BLaER1 treated with 17β-estradiol and CSF1 and Interleukin-3, amounts not matched to agents 10 nM and 100 nM (cell line): ENCODE results near the gene PARP6.

Experiments used
- H3K27ac ChIP-seq, 11 experiments: shearing (Covaris generic); formaldehyde crosslinking; 2 replicates each; pipeline ENCODE4 v1.8.1; 2022
- H3K27me3 ChIP-seq, 11 experiments: shearing (Covaris generic); formaldehyde crosslinking; 2 replicates each; pipeline ENCODE4 v1.8.1; 2022
- H3K36me3 ChIP-seq, 11 experiments: shearing (Covaris generic); formaldehyde crosslinking; 2 replicates each; pipeline ENCODE4 v1.8.1; 2022
- H3K4me1 ChIP-seq, 10 experiments: shearing (Covaris generic); formaldehyde crosslinking; 2 replicates each; pipeline ENCODE4 v1.8.1; 2022
- H3K4me2 ChIP-seq, 11 experiments: shearing (Covaris generic); formaldehyde crosslinking; 2 replicates each; pipeline ENCODE4 v1.8.1; 2022
- H3K4me3 ChIP-seq, 10 experiments: shearing (Covaris generic); formaldehyde crosslinking; 2 replicates each; pipeline ENCODE4 v1.8.1; 2022
- H3K9ac ChIP-seq, 11 experiments: shearing (Covaris generic); formaldehyde crosslinking; 2 replicates each; pipeline ENCODE4 v1.8.1; 2022
- H3K9me3 ChIP-seq, 11 experiments: shearing (Covaris generic); formaldehyde crosslinking; replicated peaks in 1 of 11; 2 replicates each; pipeline ENCODE4 v1.8.1; 2022
- H4K20me1 ChIP-seq, 11 experiments: shearing (Covaris generic); formaldehyde crosslinking; 2 replicates each; pipeline ENCODE4 v1.8.1; 2022
- Cebpa-rat ChIP-seq, 11 experiments: shearing (Covaris generic); IDR thresholded peaks; 2 replicates each; pipeline ENCODE4 v1.8.1; 2022

Gene PARP6

GRCh38 chr15:72231066-72231832, 41.1 kb downstream of the PARP6 start, which contains the start of gene PKM:
Gene PKM, minus strand, starts transcription at chr15:72231190. Its CDS starts 12,093 bp downstream, at chr15:72219097.
- peaks cover 0 to 21% (median 2%) of the 10 kb centered on the region in 11 experiments; a peak in 14 of 22 replicates for H3K36me3 ChIP-seq

GRCh38 chr15:72230197-72231065, 41.9 kb downstream of the PARP6 start:
- Histone ChIP-seq H3K36me3 (peaks cover 4 to 29% (median 10%) of the 10 kb centered on the region in 11 experiments; a peak in 17 of 22 replicates), H3K4me2 (peak overlapping the region; percentile 83 to 98 (median 95)), H3K9ac (peak overlapping the region; percentile 91 to 100 (median 99)), H3K4me1 (peaks cover 44 to 70% (median 54%) of the 10 kb centered on the region in 10 experiments), H3K9me3 (no peaks in the 10 kb centered on the region), H4K20me1 (peaks cover 42 to 49% (median 48%) of the 10 kb centered on the region in 11 experiments), H3K27me3 (no peaks in the 10 kb centered on the region), H3K27ac (peak overlapping the region; percentile 85 to 100 (median 99)), H3K4me3 (peak overlapping the region; percentile 78 to 99 (median 96))
- 0 out of 22 replicates have a peak, but pooled peaks of 1 of the 11 experiments have one; percentile 14 for TF ChIP-seq Cebpa-rat (IDR thresholded peaks at IDR 0.05)

More at GRCh38 chr15:72231066-72231832, 41.1 kb downstream of the PARP6 start, which contains the start of gene PKM:
- Histone ChIP-seq H3K9me3 (no peaks in the 10 kb centered on the region), H3K27me3 (no peaks in the 10 kb centered on the region), H3K27ac (peak within 1 kb of the TSS; percentile 85 to 100 (median 99)), H3K9ac (peak within 1 kb of the TSS; percentile 91 to 100 (median 99)), H3K4me2 (peak within 1 kb of the TSS; percentile 83 to 98 (median 95)), H3K4me1 (peaks cover 36 to 70% (median 53%) of the 10 kb centered on the region in 10 experiments), H3K4me3 (peak within 1 kb of the TSS; percentile 78 to 99 (median 96)), H4K20me1 (peaks cover 34 to 41% (median 40%) of the 10 kb centered on the region in 11 experiments)
- no peak for TF ChIP-seq Cebpa-rat (IDR thresholded peaks at IDR 0.05)

- H3K27me3 ChIP-seq = no peaks in the 10 kb centered on the region
- peak overlapping the region; percentile 83 to 98 (median 95) for H3K4me2 ChIP-seq
- peaks cover 47 to 68% (median 56%) of the 10 kb centered on the region in 10 experiments for H3K4me1 ChIP-seq
- peak overlapping the region; percentile 85 to 100 (median 99) for H3K27ac ChIP-seq
- peak overlapping the region; percentile 91 to 100 (median 99) for H3K9ac ChIP-seq
- no peaks in the 10 kb centered on the region for H3K9me3 ChIP-seq
- peaks cover 9 to 34% (median 16%) of the 10 kb centered on the region in 11 experiments; a peak in 17 of 22 replicates for H3K36me3 ChIP-seq
- no peak for TF ChIP-seq Cebpa-rat (IDR thresholded peaks at IDR 0.05)
- peaks cover 48 to 55% (median 53%) of the 10 kb centered on the region in 11 experiments for H4K20me1 ChIP-seq
- H3K4me3 ChIP-seq = peak overlapping the region; percentile 78 to 99 (median 96)
These were observed 42.5 kb downstream of the PARP6 start for GRCh38 chr15:72229947-72230196.

GRCh38 chr15:72229076-72229946, 43.0 kb downstream of the PARP6 start:
- peak overlapping the region; percentile 85 to 100 (median 99) for H3K27ac ChIP-seq
- H3K36me3 ChIP-seq = peaks cover 13 to 39% (median 20%) of the 10 kb centered on the region in 11 experiments; a peak in 21 of 22 replicates
- no peak for TF ChIP-seq Cebpa-rat (IDR thresholded peaks at IDR 0.05)
- H3K9me3 ChIP-seq = no peaks in the 10 kb centered on the region
- peak overlapping the region; percentile 83 to 98 (median 95) for H3K4me2 ChIP-seq
- H3K9ac ChIP-seq = peak overlapping the region; percentile 91 to 100 (median 99)
- peak overlapping the region; percentile 78 to 99 (median 96) for H3K4me3 ChIP-seq
- no peaks in the 10 kb centered on the region for H3K27me3 ChIP-seq
- H3K4me1 ChIP-seq = peaks cover 50 to 69% (median 58%) of the 10 kb centered on the region in 10 experiments
- peaks cover 53 to 60% (median 59%) of the 10 kb centered on the region in 11 experiments for H4K20me1 ChIP-seq

- H3K27ac ChIP-seq = peak overlapping the region; percentile 85 to 100 (median 99); a peak in 21 of 22 replicates
These were observed 44.6 kb downstream of the PARP6 start for GRCh38 chr15:72227720-72228119.

GRCh38 chr15:72227192-72227586, 45.2 kb downstream of the PARP6 start:
- H3K9ac ChIP-seq = peak overlapping the region; percentile 91 to 100 (median 99)
- H3K4me2 ChIP-seq = peak overlapping the region; percentile 83 to 98 (median 95)
- peaks cover 75 to 81% (median 80%) of the 10 kb centered on the region in 11 experiments for H4K20me1 ChIP-seq
- peaks cover 29 to 61% (median 41%) of the 10 kb centered on the region in 11 experiments for H3K36me3 ChIP-seq
- peak overlapping the region; percentile 78 to 99 (median 96) for H3K4me3 ChIP-seq
- no peaks in the 10 kb centered on the region for H3K9me3 ChIP-seq
- no peak for TF ChIP-seq Cebpa-rat (IDR thresholded peaks at IDR 0.05)
- H3K27ac ChIP-seq = peak overlapping the region; percentile 85 to 100 (median 99); a peak in 21 of 22 replicates
- H3K27me3 ChIP-seq = no peaks in the 10 kb centered on the region
- H3K4me1 ChIP-seq = peaks cover 57 to 72% (median 65%) of the 10 kb centered on the region in 10 experiments

More at GRCh38 chr15:72227720-72228119, 44.6 kb downstream of the PARP6 start:
- Histone ChIP-seq H3K4me3 (peak overlapping the region; percentile 78 to 99 (median 96)), H4K20me1 (peaks cover 69 to 76% (median 75%) of the 10 kb centered on the region in 11 experiments), H3K4me1 (peaks cover 57 to 72% (median 68%) of the 10 kb centered on the region in 10 experiments), H3K9me3 (no peaks in the 10 kb centered on the region), H3K36me3 (peaks cover 29 to 55% (median 36%) of the 10 kb centered on the region in 11 experiments), H3K27me3 (no peaks in the 10 kb centered on the region), H3K4me2 (peak overlapping the region; percentile 83 to 98 (median 95)), H3K9ac (peak overlapping the region; percentile 91 to 100 (median 99))
- TF ChIP-seq Cebpa-rat (IDR thresholded peaks at IDR 0.05) = no peak

- Histone ChIP-seq H3K4me1 (peaks cover 57 to 91% (median 74%) of the 10 kb centered on the region in 10 experiments), H3K27me3 (no peaks in the 10 kb centered on the region), H4K20me1 (peaks cover 100% of the 10 kb centered on the region in 11 experiments), H3K4me2 (peak overlapping the region; percentile 5 to 96 (median 28); a peak in 16 of 22 replicates), H3K4me3 (peak overlapping the region in 2 of 10 experiments; percentile 9 to 10; a peak in 1 of 20 replicates), H3K9ac (peak overlapping the region in 1 of 11 experiments; percentile 48; a peak in 2 of 22 replicates), H3K36me3 (peaks cover 62 to 92% (median 80%) of the 10 kb centered on the region in 11 experiments), H3K27ac (peak overlapping the region in 1 of 11 experiments; percentile 24; a peak in 1 of 22 replicates), H3K9me3 (no peaks in the 10 kb centered on the region)
- TF ChIP-seq Cebpa-rat (IDR thresholded peaks at IDR 0.05) = no peak
These were observed 49.1 kb downstream of the PARP6 start for GRCh38 chr15:72223278-72223677.
